Measurements from ENCODE around the gene TP53RK. TPM values are rescaled to one million over a fixed set of nuclear protein-coding genes. Genes with fewer than 3 reads are reported as not detected.

Gene TP53RK
- polyA plus RNA-seq, 1 donor from 2014 or later: 22.7 TPM

DNA sequence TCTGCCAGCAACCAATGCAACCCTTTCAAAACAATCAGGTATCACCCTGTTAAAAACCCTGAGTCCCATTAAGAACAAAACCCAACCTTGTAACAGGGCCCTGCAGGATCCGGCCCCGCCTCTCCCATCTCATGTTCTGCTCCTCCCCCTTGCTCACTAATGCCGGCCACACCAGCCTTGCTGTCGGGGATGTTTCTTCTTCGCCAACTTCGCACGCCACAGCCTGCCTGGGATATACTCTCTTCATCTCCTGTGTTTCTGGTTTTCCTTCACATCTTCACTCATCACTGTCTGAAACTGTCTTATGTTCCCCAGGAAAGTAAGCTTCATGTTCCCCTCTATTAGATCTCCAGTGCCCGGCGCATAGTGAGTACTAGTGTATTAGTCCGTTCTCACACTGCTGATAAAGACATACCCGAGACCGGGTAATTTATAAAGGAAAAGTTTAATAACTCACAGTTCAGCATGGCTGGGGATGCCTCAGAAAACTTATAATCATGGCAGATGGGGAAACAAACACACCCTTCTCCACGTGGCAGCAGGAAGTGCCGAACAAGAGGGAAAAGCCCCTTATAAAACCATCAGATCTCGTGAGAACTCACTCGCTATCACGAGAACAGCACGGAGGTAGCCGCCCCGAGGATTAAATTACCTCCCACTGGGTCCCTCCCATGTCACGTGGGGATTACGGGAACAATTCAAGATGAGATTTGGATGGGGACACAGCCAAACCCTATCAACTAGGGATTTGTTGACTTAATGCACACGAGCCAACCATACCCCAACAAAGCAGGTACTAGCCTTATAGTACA, 5.1 kb downstream of the TP53RK start:
- no peaks in the 10 kb centered on the region for H3K9me3 ChIP-seq (ENCODE audit: low read length)
- peaks cover 5% of the 10 kb centered on the region for H3K36me3 ChIP-seq (ENCODE audit: insufficient read depth, low read length)
- no peaks in the 10 kb centered on the region for H3K27me3 ChIP-seq (ENCODE audit: insufficient read depth, low read depth, low read length)
- H3K9ac ChIP-seq (ENCODE audit: low read length): no peak overlapping the region
- no peaks in the 10 kb centered on the region for H4K20me1 ChIP-seq (ENCODE audit: insufficient read depth)
- TF ChIP-seq MXI1 (conservative IDR thresholded peaks at IDR 0.05; ENCODE audit: poor library complexity, severe bottlenecking) (no peak), TAF1 (IDR thresholded peaks at IDR 0.05; ENCODE audit: low read depth) (no peak), EP300 (conservative IDR thresholded peaks at IDR 0.05; ENCODE audit: poor library complexity, severe bottlenecking) (no peak), EZH2 (IDR thresholded peaks at IDR 0.05; ENCODE audit: borderline replicate concordance, insufficient read depth, low read length, poor library complexity, severe bottlenecking) (no peak), POLR2AphosphoS5 (IDR thresholded peaks at IDR 0.05) (no peak), SMC3 (conservative IDR thresholded peaks at IDR 0.05; ENCODE audit: poor library complexity) (no peak), RAD21 (conservative IDR thresholded peaks at IDR 0.05) (no peak)
- TF ChIP-seq, protein P1, sequence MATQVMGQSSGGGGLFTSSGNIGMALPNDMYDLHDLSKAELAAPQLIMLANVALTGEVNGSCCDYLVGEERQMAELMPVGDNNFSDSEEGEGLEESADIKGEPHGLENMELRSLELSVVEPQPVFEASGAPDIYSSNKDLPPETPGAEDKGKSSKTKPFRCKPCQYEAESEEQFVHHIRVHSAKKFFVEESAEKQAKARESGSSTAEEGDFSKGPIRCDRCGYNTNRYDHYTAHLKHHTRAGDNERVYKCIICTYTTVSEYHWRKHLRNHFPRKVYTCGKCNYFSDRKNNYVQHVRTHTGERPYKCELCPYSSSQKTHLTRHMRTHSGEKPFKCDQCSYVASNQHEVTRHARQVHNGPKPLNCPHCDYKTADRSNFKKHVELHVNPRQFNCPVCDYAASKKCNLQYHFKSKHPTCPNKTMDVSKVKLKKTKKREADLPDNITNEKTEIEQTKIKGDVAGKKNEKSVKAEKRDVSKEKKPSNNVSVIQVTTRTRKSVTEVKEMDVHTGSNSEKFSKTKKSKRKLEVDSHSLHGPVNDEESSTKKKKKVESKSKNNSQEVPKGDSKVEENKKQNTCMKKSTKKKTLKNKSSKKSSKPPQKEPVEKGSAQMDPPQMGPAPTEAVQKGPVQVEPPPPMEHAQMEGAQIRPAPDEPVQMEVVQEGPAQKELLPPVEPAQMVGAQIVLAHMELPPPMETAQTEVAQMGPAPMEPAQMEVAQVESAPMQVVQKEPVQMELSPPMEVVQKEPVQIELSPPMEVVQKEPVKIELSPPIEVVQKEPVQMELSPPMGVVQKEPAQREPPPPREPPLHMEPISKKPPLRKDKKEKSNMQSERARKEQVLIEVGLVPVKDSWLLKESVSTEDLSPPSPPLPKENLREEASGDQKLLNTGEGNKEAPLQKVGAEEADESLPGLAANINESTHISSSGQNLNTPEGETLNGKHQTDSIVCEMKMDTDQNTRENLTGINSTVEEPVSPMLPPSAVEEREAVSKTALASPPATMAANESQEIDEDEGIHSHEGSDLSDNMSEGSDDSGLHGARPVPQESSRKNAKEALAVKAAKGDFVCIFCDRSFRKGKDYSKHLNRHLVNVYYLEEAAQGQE (IDR thresholded peaks at IDR 0.05; ENCODE audit: borderline replicate concordance): no peak
- TF ChIP-seq, protein P2, sequence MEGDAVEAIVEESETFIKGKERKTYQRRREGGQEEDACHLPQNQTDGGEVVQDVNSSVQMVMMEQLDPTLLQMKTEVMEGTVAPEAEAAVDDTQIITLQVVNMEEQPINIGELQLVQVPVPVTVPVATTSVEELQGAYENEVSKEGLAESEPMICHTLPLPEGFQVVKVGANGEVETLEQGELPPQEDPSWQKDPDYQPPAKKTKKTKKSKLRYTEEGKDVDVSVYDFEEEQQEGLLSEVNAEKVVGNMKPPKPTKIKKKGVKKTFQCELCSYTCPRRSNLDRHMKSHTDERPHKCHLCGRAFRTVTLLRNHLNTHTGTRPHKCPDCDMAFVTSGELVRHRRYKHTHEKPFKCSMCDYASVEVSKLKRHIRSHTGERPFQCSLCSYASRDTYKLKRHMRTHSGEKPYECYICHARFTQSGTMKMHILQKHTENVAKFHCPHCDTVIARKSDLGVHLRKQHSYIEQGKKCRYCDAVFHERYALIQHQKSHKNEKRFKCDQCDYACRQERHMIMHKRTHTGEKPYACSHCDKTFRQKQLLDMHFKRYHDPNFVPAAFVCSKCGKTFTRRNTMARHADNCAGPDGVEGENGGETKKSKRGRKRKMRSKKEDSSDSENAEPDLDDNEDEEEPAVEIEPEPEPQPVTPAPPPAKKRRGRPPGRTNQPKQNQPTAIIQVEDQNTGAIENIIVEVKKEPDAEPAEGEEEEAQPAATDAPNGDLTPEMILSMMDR (IDR thresholded peaks at IDR 0.05; ENCODE audit: poor library complexity, severe bottlenecking): no peak
- no peak overlapping the region for H3K27ac ChIP-seq (ENCODE audit: low read length)
- no peaks in the 10 kb centered on the region for H3K9me2 ChIP-seq (ENCODE audit: insufficient read depth, low read length)
- no peak overlapping the region for H3K4me2 ChIP-seq (ENCODE audit: low read length)
- peaks cover 43% of the 10 kb centered on the region for H3K79me2 ChIP-seq (replicated peaks; ENCODE audit: insufficient read depth, low read length)
- peaks cover 6% of the 10 kb centered on the region for H3F3A ChIP-seq (ENCODE audit: insufficient read depth, low read length, poor library complexity, severe bottlenecking)
- no peak overlapping the region for H3K4me3 ChIP-seq (ENCODE audit: low read length)
- H2AFZ ChIP-seq (ENCODE audit: low read depth, low read length): no peak overlapping the region

DNA sequence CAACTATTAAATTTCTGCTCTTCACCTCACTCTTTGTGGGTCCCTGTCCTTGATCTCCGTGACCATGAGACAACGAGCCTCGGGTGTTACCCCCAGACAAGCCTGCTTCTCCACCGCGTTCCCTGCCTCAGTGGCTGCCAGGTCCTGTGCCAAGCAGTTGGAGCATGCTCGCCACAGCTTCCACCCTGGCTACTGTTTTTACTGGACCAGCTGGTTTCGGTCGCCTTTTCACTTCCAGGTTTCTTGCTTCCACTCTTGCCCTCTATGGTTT, 5.6 kb downstream of the TP53RK start:
- Histone ChIP-seq H4K20me1 (ENCODE audit: insufficient read depth) (no peaks in the 10 kb centered on the region), H3K4me3 (ENCODE audit: low read length) (no peak overlapping the region), H3K9me3 (ENCODE audit: low read length) (no peaks in the 10 kb centered on the region), H3K36me3 (ENCODE audit: insufficient read depth, low read length) (peaks cover 5% of the 10 kb centered on the region), H3K9ac (ENCODE audit: low read length) (no peak overlapping the region), H3K79me2 (replicated peaks; ENCODE audit: insufficient read depth, low read length) (peaks cover 42% of the 10 kb centered on the region), H2AFZ (ENCODE audit: low read depth, low read length) (no peak overlapping the region), H3K27me3 (ENCODE audit: insufficient read depth, low read depth, low read length) (no peaks in the 10 kb centered on the region), H3K9me2 (ENCODE audit: insufficient read depth, low read length) (no peaks in the 10 kb centered on the region), H3K4me2 (ENCODE audit: low read length) (no peak overlapping the region), H3K27ac (ENCODE audit: low read length) (no peak overlapping the region), H3F3A (ENCODE audit: insufficient read depth, low read length, poor library complexity, severe bottlenecking) (peaks cover 6% of the 10 kb centered on the region)
- TF ChIP-seq, protein P2 (IDR thresholded peaks at IDR 0.05; ENCODE audit: poor library complexity, severe bottlenecking): no peak
- TF ChIP-seq TAF1 (IDR thresholded peaks at IDR 0.05; ENCODE audit: low read depth): no peak
- no peak for TF ChIP-seq EP300 (conservative IDR thresholded peaks at IDR 0.05; ENCODE audit: poor library complexity, severe bottlenecking)
- no peak for TF ChIP-seq EZH2 (IDR thresholded peaks at IDR 0.05; ENCODE audit: borderline replicate concordance, insufficient read depth, low read length, poor library complexity, severe bottlenecking)
- no peak for TF ChIP-seq POLR2AphosphoS5 (IDR thresholded peaks at IDR 0.05)
- no peak for TF ChIP-seq RAD21 (conservative IDR thresholded peaks at IDR 0.05)
- TF ChIP-seq SMC3 (conservative IDR thresholded peaks at IDR 0.05; ENCODE audit: poor library complexity): no peak
- TF ChIP-seq, protein P1 (IDR thresholded peaks at IDR 0.05; ENCODE audit: borderline replicate concordance): no peak
- no peak for TF ChIP-seq MXI1 (conservative IDR thresholded peaks at IDR 0.05; ENCODE audit: poor library complexity, severe bottlenecking)
